Natural killer cell (primary cell): Measurements from ENCODE around the gene ULBP1. TPM values are rescaled to one million over a fixed set of nuclear protein-coding genes. Genes with fewer than 3 reads are reported as not detected.
"Not testable (repeated sequence)": the region's sequence is repeated elsewhere in the genome, so short reads cannot be mapped to it uniquely, and the experiment has no call there.

Experiments used
- ATAC-seq, 3 donors: fragments of 150-1000 bp in 2 of 3; fragments of 200-7000 bp in 1 of 3; cut with Tn5 transposase; 1 replicate in 1 of 3; 2 replicates in 2 of 3; pipeline ENCODE4 v1.10.0; 2021; ENCODE audit warnings: mild to moderate bottlenecking in 2 of 3, moderate library complexity in 2 of 3
- DNase-seq, 2 donors: peaks; one replicate each; pipeline versions ENCODE4 v3.0.0 to v3.0.0-alpha.2; 2013 to 2021; ENCODE audit warnings: mixed read lengths in 1 of 2
- H3K27ac ChIP-seq: one replicate; pipeline ENCODE4 v1.5.1; 2013; ENCODE audit warnings: mild to moderate bottlenecking, low read length
- H3K27me3 ChIP-seq: one replicate; pipeline ENCODE4 v1.6.1; 2013; ENCODE audit warnings: low read length; ENCODE audit not compliant: control insufficient read depth, insufficient read depth
- H3K36me3 ChIP-seq: one replicate; pipeline ENCODE4 v1.6.1; 2013; ENCODE audit warnings: low read length; ENCODE audit not compliant: control insufficient read depth, insufficient read depth
- H3K4me1 ChIP-seq: one replicate; pipeline ENCODE4 v1.6.1; 2013; ENCODE audit warnings: low read length; ENCODE audit not compliant: control insufficient read depth, insufficient read depth
- H3K4me3 ChIP-seq: one replicate; pipeline ENCODE4 v1.5.1; 2013; ENCODE audit warnings: low read length
- H3K9me3 ChIP-seq: one replicate; pipeline ENCODE4 v1.6.1; 2013; ENCODE audit warnings: low read length; ENCODE audit not compliant: control insufficient read depth, insufficient read depth
- H3K27ac Mint-ChIP-seq, 2 donors: one replicate each; pipeline ENCODE4 v1.8.0; 2022; ENCODE audit warnings: mild to moderate bottlenecking in 2 of 2, mixed read lengths in 2 of 2, moderate library complexity in 1 of 2
- H3K27me3 Mint-ChIP-seq, 2 donors: one replicate each; pipeline ENCODE4 v1.8.0; 2022; ENCODE audit warnings: low read depth in 2 of 2, mixed read lengths in 2 of 2
- H3K36me3 Mint-ChIP-seq: one replicate; pipeline ENCODE4 v1.8.0; 2022; ENCODE audit warnings: mixed read lengths
- H3K4me1 Mint-ChIP-seq, 2 donors: one replicate each; pipeline ENCODE4 v1.8.0; 2022; ENCODE audit warnings: mixed read lengths in 2 of 2
- H3K4me3 Mint-ChIP-seq: one replicate; pipeline ENCODE4 v1.8.0; 2022; ENCODE audit warnings: mild to moderate bottlenecking, moderate library complexity, mixed read lengths
- H3K9me3 Mint-ChIP-seq, 2 donors: one replicate each; pipeline ENCODE4 v1.8.0; 2022; ENCODE audit warnings: mixed read lengths in 2 of 2
- CTCF ChIP-seq: fragments of 200-600 bp; IDR thresholded peaks from one replicate; pipeline ENCODE4 v1.8.0; 2022; ENCODE audit warnings: antibody characterized with exemption
- WGBS: methylation state at CpG from one replicate; pipeline ENCODE4 v1.1.7; 2013; ENCODE audit warnings: missing lambda C conversion rate; ENCODE audit not compliant: insufficient coverage; 5-methylcytosine and 5-hydroxymethylcytosine counted together
- intact Hi-C: fragments of 100-400 bp; cut with micrococcal nuclease; formaldehyde crosslinking; loops from one replicate; pipeline ENCODE4 v1.14.2; 2022
- total RNA-seq, 4 donors: library from RNA; stranded (reverse); fragments of 120-200 nt in 1 of 4; gene quantifications; one replicate each; pipeline versions ENCODE4 v1.2.3 to v1.2.4, GENCODE V29; 2013 to 2022

The ULBP1 gene
- total RNA-seq, 3 donors from 2014 or later (not counting 1 experiment from before 2014, with no cell fraction given) = 0.18 to 0.23 TPM; not detected in 1

GRCh38 chr6:149951626-149952025 is 12.1 kb upstream of the ULBP1 start:
- 70% methylated on average over 3 of the region's 3 CpGs for WGBS
- no peak for ATAC-seq
- H3K4me3 Mint-ChIP-seq = no peak overlapping the region

GRCh38 chr6:149953390-149953789 is 10.4 kb upstream of the ULBP1 start:
- H3K27ac ChIP-seq, H3K9me3 Mint-ChIP-seq, H3K9me3 ChIP-seq, DNase-seq, intact Hi-C loops, H3K36me3 Mint-ChIP-seq, H3K4me3 Mint-ChIP-seq, H3K27ac Mint-ChIP-seq, H3K36me3 ChIP-seq, ATAC-seq, H3K4me3 ChIP-seq: not testable (repeated sequence)
- peaks cover 57 to 66% of the 10 kb centered on the region in 2 donors for H3K27me3 Mint-ChIP-seq
- Histone ChIP-seq H3K4me1 (peaks cover 16% of the 10 kb centered on the region), H3K27me3 (peaks cover 38% of the 10 kb centered on the region)
- 36% methylated on average over 2 of the region's 2 CpGs for WGBS
- peaks cover 8 to 11% of the 10 kb centered on the region in 2 donors for H3K4me1 Mint-ChIP-seq

More at GRCh38 chr6:149951626-149952025, 12.1 kb upstream of the ULBP1 start:
- H3K36me3 ChIP-seq = no peaks in the 10 kb centered on the region
- H3K4me1 ChIP-seq = peaks cover 16% of the 10 kb centered on the region
- peaks cover 25% of the 10 kb centered on the region for H3K27me3 ChIP-seq
- no peaks in the 10 kb centered on the region for H3K9me3 Mint-ChIP-seq
- H3K9me3 ChIP-seq = no peaks in the 10 kb centered on the region
- intact Hi-C loops = no loop called here
- no peak for TF ChIP-seq CTCF
- H3K27me3 Mint-ChIP-seq = peaks cover 58 to 59% of the 10 kb centered on the region in 2 donors
- no peak for DNase-seq
- no peaks in the 10 kb centered on the region for H3K36me3 Mint-ChIP-seq
- H3K27ac ChIP-seq = no peak overlapping the region
- H3K4me1 Mint-ChIP-seq = peaks cover 8 to 11% of the 10 kb centered on the region in 2 donors
- H3K4me3 ChIP-seq = no peak overlapping the region
- H3K27ac Mint-ChIP-seq = no peak overlapping the region

GRCh38 chr6:149953934-149954327 is 9.8 kb upstream of the ULBP1 start:
- H3K9me3 ChIP-seq, H3K27ac Mint-ChIP-seq, H3K36me3 Mint-ChIP-seq, H3K27ac ChIP-seq, intact Hi-C loops, DNase-seq, H3K4me3 ChIP-seq, H3K36me3 ChIP-seq, H3K4me3 Mint-ChIP-seq, H3K9me3 Mint-ChIP-seq: not testable (repeated sequence)
- Histone ChIP-seq H3K4me1 (peaks cover 16% of the 10 kb centered on the region), H3K27me3 (peaks cover 38% of the 10 kb centered on the region)
- peaks cover 60 to 69% of the 10 kb centered on the region in 2 donors for H3K27me3 Mint-ChIP-seq
- ATAC-seq = peak; percentile 72 to 90 (median 90)
- WGBS = 0% methylated on average over 1 of the region's 10 CpGs
- peaks cover 8 to 11% of the 10 kb centered on the region in 2 donors for H3K4me1 Mint-ChIP-seq

GRCh38 chr6:149954328-149954983 is 9.3 kb upstream of the ULBP1 start:
- Histone ChIP-seq H3K27me3 (peaks cover 36% of the 10 kb centered on the region), H3K4me1 (peaks cover 16% of the 10 kb centered on the region)
- peaks cover 63 to 69% of the 10 kb centered on the region in 2 donors for H3K27me3 Mint-ChIP-seq
- H3K9me3 ChIP-seq, H3K36me3 Mint-ChIP-seq, H3K27ac Mint-ChIP-seq, H3K36me3 ChIP-seq, H3K4me3 ChIP-seq, H3K27ac ChIP-seq, H3K9me3 Mint-ChIP-seq, H3K4me3 Mint-ChIP-seq, intact Hi-C loops: not testable (repeated sequence)
- DNase-seq (peak in 1 of 2 donors; percentile 30), ATAC-seq (peak in 2 of 3 donors; percentile 32 to 38)
- H3K4me1 Mint-ChIP-seq = peaks cover 8 to 11% of the 10 kb centered on the region in 2 donors
- 4% methylated on average over 35 of the region's 53 CpGs for WGBS

GRCh38 chr6:149954984-149955653 is 8.6 kb upstream of the ULBP1 start:
- WGBS = 15% methylated on average over 10 of the region's 21 CpGs
- intact Hi-C loops = not testable (repeated sequence)

GRCh38 chr6:149955654-149956317 is 8.0 kb upstream of the ULBP1 start:
- ATAC-seq, H3K27ac ChIP-seq, intact Hi-C loops, H3K36me3 Mint-ChIP-seq, H3K36me3 ChIP-seq, H3K9me3 Mint-ChIP-seq, H3K27ac Mint-ChIP-seq, H3K9me3 ChIP-seq, H3K4me3 Mint-ChIP-seq, H3K4me3 ChIP-seq: not testable (repeated sequence)
- Histone ChIP-seq H3K27me3 (peaks cover 35% of the 10 kb centered on the region), H3K4me1 (peaks cover 16% of the 10 kb centered on the region)
- WGBS = 28% methylated on average over 7 of the region's 7 CpGs
- peaks cover 61 to 75% of the 10 kb centered on the region in 2 donors for H3K27me3 Mint-ChIP-seq
- DNase-seq = peak in 1 of 2 donors; percentile 17
- peaks cover 8 to 11% of the 10 kb centered on the region in 2 donors for H3K4me1 Mint-ChIP-seq

More at GRCh38 chr6:149954984-149955653, 8.6 kb upstream of the ULBP1 start:
- not testable (repeated sequence) for H3K36me3 ChIP-seq, H3K27ac ChIP-seq, H3K36me3 Mint-ChIP-seq, H3K9me3 ChIP-seq, ATAC-seq, H3K27ac Mint-ChIP-seq, H3K4me3 ChIP-seq, H3K9me3 Mint-ChIP-seq
- H3K27me3 Mint-ChIP-seq = peaks cover 59 to 69% of the 10 kb centered on the region in 2 donors
- peaks cover 8 to 11% of the 10 kb centered on the region in 2 donors for H3K4me1 Mint-ChIP-seq
- peaks cover 35% of the 10 kb centered on the region for H3K27me3 ChIP-seq
- DNase-seq = peak in 1 of 2 donors; percentile 3
- peak overlapping the region; percentile 48 for H3K4me3 Mint-ChIP-seq
- peaks cover 16% of the 10 kb centered on the region for H3K4me1 ChIP-seq
